IPS-11a (cell line): ENCODE results near the gene RAD17.
"Not testable (repeated sequence)": the region's sequence is repeated elsewhere in the genome, so short reads cannot be mapped to it uniquely, and the experiment has no call there.

Experiments
- H3K4me3 ChIP-seq: one replicate; pipeline ENCODE4 v1.5.1; 2013; ENCODE audit warnings: low read depth, low read length, control low read depth

The RAD17 gene

GRCh38 chr5:69369340-69370121 lies at the start of gene RAD17, which contains the start of the genes AK6 and TAF9:
RAD17 (plus strand) TSS chr5:69369818; CDS start chr5:69372209, 2,391 bp downstream.
AK6 (minus strand) TSS chr5:69369520; CDS start chr5:69369490, 30 bp downstream.
TAF9 (minus strand) TSS chr5:69369520; CDS start chr5:69365737, 3,783 bp downstream.
- peak within 1 kb of the TSS; percentile 98 for H3K4me3 ChIP-seq

- H3K4me3 ChIP-seq: no peak overlapping the region
Observed at GRCh38 chr5:69326365-69326764, 43.3 kb upstream of the RAD17 start.

- no peak overlapping the region for H3K4me3 ChIP-seq
Observed at GRCh38 chr5:69329905-69330489, 39.6 kb upstream of the RAD17 start.

GRCh38 chr5:69331528-69332445 lies 37.8 kb upstream of the RAD17 start:
- no peak overlapping the region for H3K4me3 ChIP-seq

- not testable (repeated sequence) for H3K4me3 ChIP-seq
Observed at GRCh38 chr5:69333668-69334315, 35.8 kb upstream of the RAD17 start.

- no peak overlapping the region for H3K4me3 ChIP-seq
Observed at GRCh38 chr5:69334793-69335268, 34.8 kb upstream of the RAD17 start.

- no peak overlapping the region for H3K4me3 ChIP-seq
Observed at GRCh38 chr5:69335341-69335935, 34.2 kb upstream of the RAD17 start.

GRCh38 chr5:69341520-69342161 lies 28.0 kb upstream of the RAD17 start:
- H3K4me3 ChIP-seq: no peak overlapping the region

- H3K4me3 ChIP-seq: no peak overlapping the region
Observed at GRCh38 chr5:69343083-69343482, 26.5 kb upstream of the RAD17 start.

- H3K4me3 ChIP-seq: no peak overlapping the region
Observed at GRCh38 chr5:69350664-69351063, 19.0 kb upstream of the RAD17 start.

- no peak overlapping the region for H3K4me3 ChIP-seq
Observed at GRCh38 chr5:69359699-69360098, 9.9 kb upstream of the RAD17 start.

- H3K4me3 ChIP-seq: no peak overlapping the region
Observed at GRCh38 chr5:69360442-69360841, 9.2 kb upstream of the RAD17 start.

GRCh38 chr5:69364414-69364813 lies 5.2 kb upstream of the RAD17 start:
- no peak overlapping the region for H3K4me3 ChIP-seq

GRCh38 chr5:69364850-69365249 lies 4.8 kb upstream of the RAD17 start:
- no peak overlapping the region for H3K4me3 ChIP-seq

- H3K4me3 ChIP-seq: peak overlapping the region; percentile 98
Observed at GRCh38 chr5:69367697-69368279, 1.8 kb upstream of the RAD17 start.

GRCh38 chr5:69368458-69369339 lies 919 bp upstream of the RAD17 start:
- peak overlapping the region; percentile 98 for H3K4me3 ChIP-seq

- H3K4me3 ChIP-seq: peak overlapping the region; percentile 98
Observed at GRCh38 chr5:69370335-69370734, 717 bp downstream of the RAD17 start.

GRCh38 chr5:69372394-69372793 lies 2.8 kb downstream of the RAD17 start:
- H3K4me3 ChIP-seq: no peak overlapping the region
